ENCODE data around the gene QKI. TPM values are rescaled to one million over a fixed set of nuclear protein-coding genes. Genes with fewer than 3 reads are reported as not detected.
A peak's percentile ranks its signal among the peaks of the same experiment; 100 is the strongest.

Gene QKI
- total RNA-seq, 2 experiments from 2014 or later, result 70.9 TPM

DNA sequence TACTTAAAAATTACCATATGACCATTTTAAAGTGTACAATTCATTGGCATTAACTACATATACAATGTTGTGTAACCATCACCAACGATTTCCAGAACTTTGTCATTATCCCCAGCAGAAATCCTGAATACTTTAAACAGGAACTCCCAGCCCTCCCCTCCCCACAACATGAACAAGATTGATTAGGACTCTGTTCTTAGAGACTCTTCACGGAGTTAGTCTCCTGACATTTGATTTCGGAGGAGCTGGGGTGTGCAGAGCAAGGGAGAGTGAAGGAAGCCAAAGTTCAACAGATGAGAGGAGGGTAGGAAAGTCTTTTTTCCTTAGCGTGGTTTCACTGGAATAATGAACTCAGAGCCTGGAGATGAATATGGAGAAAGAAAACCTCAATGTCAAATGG, 17.2 kb upstream of the QKI start:
- POLR2A ChIA-PET, result no interaction called here

DNA sequence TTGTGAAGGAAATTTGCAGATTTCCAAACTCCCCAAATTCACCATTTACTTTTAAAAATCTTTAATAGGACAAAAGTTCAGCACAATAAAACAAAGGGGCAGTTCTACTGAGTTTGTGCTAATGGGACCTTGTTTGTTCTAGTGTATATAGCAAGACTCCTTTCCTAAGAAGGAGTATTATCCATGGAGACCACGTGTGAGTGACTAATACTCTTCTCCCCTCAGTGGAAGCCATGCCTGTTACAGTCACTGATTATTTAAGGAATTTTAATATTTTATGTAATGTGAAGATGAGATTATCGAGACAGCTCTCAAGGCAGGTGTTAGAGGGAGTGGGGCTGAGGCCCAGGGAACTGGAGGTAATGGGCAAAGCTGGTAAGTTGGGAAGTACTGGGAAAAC, 16.4 kb upstream of the QKI start:
- Mint-ChIP-seq H3K4me3 (no peak overlapping the region), H3K9me3 (no peaks in the 10 kb centered on the region), H3K27me3 (peaks cover 30% of the 10 kb centered on the region), H3K4me1 (peaks cover 6% of the 10 kb centered on the region), H3K27ac (no peak overlapping the region), H3K36me3 (no peaks in the 10 kb centered on the region)
- ATAC-seq (ENCODE audit: low read depth), result no peak
- DNase-seq, result no peak
- POLR2A ChIA-PET, result no interaction called here

More for the DNA sequence above, 17.2 kb upstream of the QKI start:
- H3K9me3 Mint-ChIP-seq, result no peaks in the 10 kb centered on the region
- peaks cover 30% of the 10 kb centered on the region for H3K27me3 Mint-ChIP-seq
- no peak overlapping the region for H3K4me3 Mint-ChIP-seq
- H3K27ac Mint-ChIP-seq, result no peak overlapping the region
- DNase-seq (no peak), ATAC-seq (ENCODE audit: low read depth) (no peak)
- no peaks in the 10 kb centered on the region for H3K36me3 Mint-ChIP-seq
- peaks cover 6% of the 10 kb centered on the region for H3K4me1 Mint-ChIP-seq

DNA sequence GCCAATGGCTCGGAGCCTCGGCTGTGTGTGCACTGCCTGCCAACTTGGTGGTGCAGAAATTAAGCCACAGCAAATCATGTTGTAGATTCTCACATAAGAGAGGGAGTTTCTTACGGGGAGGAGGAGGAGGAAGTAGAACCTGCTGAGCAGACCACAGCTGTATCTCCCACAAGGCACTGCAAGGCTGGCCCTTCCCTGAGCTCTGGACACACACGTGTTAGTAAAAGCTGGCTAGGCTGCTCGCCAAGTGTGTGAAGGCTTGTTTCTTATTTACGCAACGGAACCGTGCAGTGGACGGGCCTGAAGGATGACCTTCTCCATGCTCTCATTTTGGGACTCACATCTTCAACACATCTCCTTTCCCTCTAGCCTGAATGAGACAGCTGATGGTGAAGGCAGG, 15.7 kb upstream of the QKI start:
- no peak overlapping the region for H3K27ac Mint-ChIP-seq
- ATAC-seq (ENCODE audit: low read depth) (no peak), DNase-seq (no peak)
- peaks cover 30% of the 10 kb centered on the region for H3K27me3 Mint-ChIP-seq
- H3K4me3 Mint-ChIP-seq, result no peak overlapping the region
- POLR2A ChIA-PET, result no interaction called here
- H3K9me3 Mint-ChIP-seq, result no peaks in the 10 kb centered on the region
- H3K36me3 Mint-ChIP-seq, result no peaks in the 10 kb centered on the region
- peaks cover 8% of the 10 kb centered on the region for H3K4me1 Mint-ChIP-seq

DNA sequence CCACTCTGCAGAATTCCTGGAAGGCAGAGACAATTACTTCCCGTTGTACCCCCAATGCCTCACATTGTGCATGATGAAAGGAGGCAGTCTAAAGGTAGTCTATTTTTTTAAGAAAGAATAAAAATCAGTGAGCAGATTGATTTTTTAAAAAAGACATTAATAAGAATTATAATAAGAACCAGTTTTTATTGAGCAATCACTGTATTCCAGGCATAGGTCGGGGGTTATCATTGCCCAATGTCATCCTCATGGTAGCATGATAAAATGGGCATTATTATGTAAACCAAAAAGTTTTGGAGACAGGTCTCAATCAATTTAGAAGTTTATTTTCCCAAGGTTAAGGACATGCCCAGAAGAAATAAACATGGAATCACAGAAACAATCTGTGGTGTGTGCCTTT, 14.0 kb upstream of the QKI start:
- no peaks in the 10 kb centered on the region for H3K9me3 Mint-ChIP-seq
- ATAC-seq (ENCODE audit: low read depth) (no peak), DNase-seq (no peak)
- no peak overlapping the region for H3K27ac Mint-ChIP-seq
- no peaks in the 10 kb centered on the region for H3K36me3 Mint-ChIP-seq
- peaks cover 12% of the 10 kb centered on the region for H3K4me1 Mint-ChIP-seq
- POLR2A ChIA-PET, result no interaction called here
- no peak overlapping the region for H3K4me3 Mint-ChIP-seq
- peaks cover 26% of the 10 kb centered on the region for H3K27me3 Mint-ChIP-seq

DNA sequence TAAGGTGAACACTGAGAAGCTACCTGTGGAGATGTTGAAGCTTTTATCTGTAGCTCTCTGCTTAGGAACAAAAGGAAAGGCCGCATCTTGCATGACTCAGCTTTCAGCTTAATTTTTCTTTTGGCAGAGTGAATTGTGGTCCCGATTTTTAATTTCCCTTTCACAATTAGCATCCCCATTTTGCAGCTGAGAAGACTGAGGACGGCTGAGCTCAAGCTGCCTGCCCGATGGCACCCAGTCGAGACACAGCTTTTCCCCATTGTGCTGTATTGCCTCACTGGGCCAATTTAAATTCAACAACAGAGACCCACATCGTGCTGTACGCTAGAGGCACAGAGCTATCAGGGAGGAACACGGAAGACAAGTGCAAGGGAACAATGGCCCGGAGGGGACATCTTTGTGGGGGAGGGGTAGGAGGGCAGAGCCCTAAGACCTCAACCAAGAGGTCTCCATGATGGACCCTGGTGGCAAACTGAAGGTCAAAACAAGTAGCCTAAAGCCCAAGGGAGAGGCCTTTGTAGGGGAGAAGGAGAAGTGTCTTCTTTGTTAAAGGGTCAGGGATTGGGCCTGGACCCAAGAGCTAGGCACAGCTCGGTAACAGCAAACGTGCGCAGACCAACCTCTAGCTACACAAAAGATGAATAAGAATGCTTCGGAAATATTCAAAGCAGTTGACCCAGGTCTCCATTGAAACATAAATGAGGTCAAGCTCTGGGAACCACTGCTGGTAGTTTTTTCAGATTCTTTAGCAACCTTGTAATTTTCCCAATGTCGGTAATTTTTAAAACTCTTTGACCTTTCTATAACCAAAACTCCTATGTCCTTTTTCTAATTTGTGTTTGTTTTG, 13.3 kb upstream of the QKI start:
- Mint-ChIP-seq H3K4me1 (peaks cover 18% of the 10 kb centered on the region), H3K27me3 (peaks cover 20% of the 10 kb centered on the region), H3K4me3 (no peak overlapping the region), H3K27ac (no peak overlapping the region), H3K36me3 (no peaks in the 10 kb centered on the region), H3K9me3 (no peaks in the 10 kb centered on the region)
- no peak for ATAC-seq (ENCODE audit: low read depth)
- no peak for DNase-seq
- POLR2A ChIA-PET, result no interaction called here

DNA sequence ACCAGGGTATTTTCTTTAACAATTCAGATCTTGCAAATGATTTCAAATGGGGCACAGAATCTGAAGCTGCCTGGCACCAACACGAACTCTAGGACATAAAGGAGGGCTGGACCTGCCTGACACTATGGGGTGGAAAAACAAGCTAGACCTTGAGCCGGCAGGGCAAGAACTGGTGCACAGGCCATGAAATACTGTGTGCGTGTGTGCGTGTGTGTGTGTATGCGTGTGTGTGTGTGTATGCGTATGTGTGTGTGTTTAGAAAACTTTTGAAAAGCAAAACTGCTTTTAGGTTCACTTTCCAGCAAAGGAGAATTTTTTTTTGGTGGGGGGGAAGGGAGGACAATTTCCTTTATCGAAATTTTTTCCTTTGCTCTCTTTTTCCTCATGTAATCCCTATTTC, 11.9 kb upstream of the QKI start:
- Mint-ChIP-seq H3K27me3 (peaks cover 8% of the 10 kb centered on the region), H3K9me3 (no peaks in the 10 kb centered on the region), H3K27ac (no peak overlapping the region), H3K36me3 (no peaks in the 10 kb centered on the region), H3K4me1 (peaks cover 16% of the 10 kb centered on the region), H3K4me3 (no peak overlapping the region)
- no peak for DNase-seq
- POLR2A ChIA-PET, result interaction anchor here (0.6 to 1.0 kb wide), 2 partner anchors 8 to 207 kb away, joined by 3 to 5 read pairs; no protein-coding TSS in a partner anchor
- no peak for ATAC-seq (ENCODE audit: low read depth)

DNA sequence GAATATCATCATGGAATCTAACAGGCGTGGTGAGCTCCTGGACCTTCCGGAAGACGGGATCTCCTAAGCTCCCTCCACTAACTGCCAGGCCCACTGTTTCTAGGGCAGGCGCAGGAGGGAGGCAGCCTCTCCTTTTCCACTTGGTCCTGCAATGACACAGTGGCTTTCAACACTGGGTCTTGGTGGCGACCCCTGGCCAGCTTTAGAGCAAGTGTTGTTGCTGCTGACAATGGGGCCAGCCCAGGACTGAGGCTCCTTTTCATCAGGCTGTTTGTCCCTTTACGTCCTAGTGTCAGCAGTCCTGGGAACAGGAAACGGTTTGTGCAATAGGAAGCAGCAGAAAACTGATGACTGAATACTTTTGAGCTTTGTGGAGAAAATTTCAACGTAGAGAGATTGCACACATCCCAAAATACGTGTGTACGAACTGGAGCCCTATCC, 9.7 kb upstream of the QKI start:
- Mint-ChIP-seq H3K9me3 (no peaks in the 10 kb centered on the region), H3K27me3 (peaks cover 2% of the 10 kb centered on the region), H3K27ac (no peak overlapping the region), H3K4me1 (peaks cover 16% of the 10 kb centered on the region), H3K36me3 (no peaks in the 10 kb centered on the region), H3K4me3 (no peak overlapping the region)
- no peak for DNase-seq
- POLR2A ChIA-PET, result no interaction called here
- ATAC-seq (ENCODE audit: low read depth), result no peak

DNA sequence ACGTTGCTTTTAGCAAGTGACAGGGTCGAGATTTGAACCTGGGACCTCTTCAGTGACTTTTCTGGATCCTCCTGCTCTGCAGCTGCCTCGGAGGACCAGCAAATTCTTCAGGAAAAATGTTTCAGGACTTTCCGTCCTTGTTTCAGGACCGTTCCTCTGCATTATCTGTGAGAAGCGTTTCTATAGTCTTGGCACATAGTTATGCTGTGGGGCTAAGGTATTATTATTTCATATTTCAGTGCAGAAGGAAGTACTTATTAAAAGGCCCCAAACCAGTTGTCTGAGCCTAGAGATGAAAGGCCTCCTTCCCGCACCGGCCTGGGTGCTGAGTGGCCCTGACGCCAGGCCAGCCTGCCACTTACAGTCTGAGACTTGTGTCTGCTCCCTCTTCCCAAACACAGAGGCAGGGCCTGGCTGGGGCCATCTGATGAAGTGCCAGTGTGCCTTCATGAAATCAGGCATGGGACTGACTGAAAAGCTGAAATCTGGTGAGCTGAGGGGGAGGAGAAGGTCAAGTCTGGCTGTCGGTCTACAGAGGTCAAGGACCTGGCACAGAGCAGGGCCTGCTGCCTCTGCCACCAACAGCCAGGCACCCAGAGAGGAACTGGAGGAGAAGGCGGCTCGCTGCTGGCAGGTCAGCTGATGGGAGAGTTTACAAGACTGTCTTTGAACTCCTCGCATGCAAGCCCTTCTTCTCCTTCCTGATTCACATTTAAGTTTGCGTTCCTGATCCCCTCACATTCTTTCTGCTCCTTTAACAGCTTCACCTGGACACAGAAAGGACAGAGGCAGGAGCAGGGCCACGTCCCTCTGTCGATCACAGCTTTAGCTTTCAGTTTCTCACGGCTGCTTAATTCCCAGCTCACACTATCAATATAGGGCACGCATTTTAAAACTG, 8.9 kb upstream of the QKI start:
- DNase-seq, result peak; percentile 50
- no peaks in the 10 kb centered on the region for H3K9me3 Mint-ChIP-seq
- H3K4me1 Mint-ChIP-seq, result peaks cover 16% of the 10 kb centered on the region
- H3K27ac Mint-ChIP-seq, result peak overlapping the region; percentile 92
- POLR2A ChIA-PET, result interaction anchor here (1.4 kb wide), 1 partner anchor 9 kb away, joined by 7 read pairs; the partner anchor contains the start of gene QKI
- peak; percentile 77 for ATAC-seq (ENCODE audit: low read depth)
- H3K36me3 Mint-ChIP-seq, result no peaks in the 10 kb centered on the region
- peak overlapping the region; percentile 90 for H3K4me3 Mint-ChIP-seq
- H3K27me3 Mint-ChIP-seq, result peaks cover 3% of the 10 kb centered on the region

DNA sequence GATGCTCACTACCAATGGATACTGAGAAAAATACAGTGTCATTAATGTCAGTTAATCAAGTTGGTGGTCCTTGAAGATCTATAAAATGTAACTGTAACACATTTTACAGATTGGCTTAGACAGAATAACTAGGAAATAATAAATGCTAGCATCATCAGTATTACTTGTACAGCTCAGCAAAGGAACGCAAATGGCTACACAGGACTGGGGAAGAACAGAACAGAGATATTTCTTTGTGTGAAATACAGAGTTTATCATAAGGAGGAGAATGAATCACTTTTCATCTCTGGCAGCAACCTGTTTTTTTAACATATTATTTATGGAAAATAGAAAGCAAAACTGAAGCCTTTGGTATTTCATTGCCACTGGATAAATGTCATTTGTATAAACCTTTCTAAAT, 8.2 kb upstream of the QKI start:
- H3K9me3 Mint-ChIP-seq, result no peaks in the 10 kb centered on the region
- peak overlapping the region; percentile 90 for H3K4me3 Mint-ChIP-seq
- POLR2A ChIA-PET, result interaction anchor here (1.4 kb wide), 1 partner anchor 9 kb away, joined by 7 read pairs; the partner anchor contains the start of gene QKI
- ATAC-seq (ENCODE audit: low read depth) (no peak), DNase-seq (no peak)
- H3K27ac Mint-ChIP-seq, result peak overlapping the region; percentile 92
- peaks cover 2% of the 10 kb centered on the region for H3K36me3 Mint-ChIP-seq
- peaks cover 4% of the 10 kb centered on the region for H3K27me3 Mint-ChIP-seq
- peaks cover 16% of the 10 kb centered on the region for H3K4me1 Mint-ChIP-seq

DNA sequence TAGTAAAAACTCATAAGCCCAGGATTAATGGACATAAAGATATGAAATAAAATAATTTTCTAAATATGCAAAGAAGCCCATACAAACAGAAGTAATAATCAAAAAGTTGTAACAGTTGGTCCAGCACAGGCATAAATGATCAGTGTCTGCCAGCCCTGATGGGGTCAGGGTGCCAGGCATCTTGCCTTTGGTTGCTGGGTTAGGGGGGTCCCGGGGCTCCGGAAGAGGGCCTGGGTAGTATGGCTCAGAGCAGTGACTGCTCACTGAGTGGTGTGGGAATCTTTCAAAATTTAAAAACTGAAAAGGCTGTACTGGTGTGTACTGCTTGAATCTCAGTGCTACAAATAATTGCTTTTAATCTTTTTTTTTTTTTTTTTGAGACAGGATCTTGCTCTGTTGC, 7.7 kb upstream of the QKI start:
- no peak overlapping the region for H3K27ac Mint-ChIP-seq
- peaks cover 16% of the 10 kb centered on the region for H3K4me1 Mint-ChIP-seq
- no peak for ATAC-seq (ENCODE audit: low read depth)
- no peak overlapping the region for H3K4me3 Mint-ChIP-seq
- H3K36me3 Mint-ChIP-seq, result peaks cover 4% of the 10 kb centered on the region
- no peaks in the 10 kb centered on the region for H3K9me3 Mint-ChIP-seq
- H3K27me3 Mint-ChIP-seq, result peaks cover 8% of the 10 kb centered on the region
- no peak for DNase-seq
- POLR2A ChIA-PET, result no interaction called here

DNA sequence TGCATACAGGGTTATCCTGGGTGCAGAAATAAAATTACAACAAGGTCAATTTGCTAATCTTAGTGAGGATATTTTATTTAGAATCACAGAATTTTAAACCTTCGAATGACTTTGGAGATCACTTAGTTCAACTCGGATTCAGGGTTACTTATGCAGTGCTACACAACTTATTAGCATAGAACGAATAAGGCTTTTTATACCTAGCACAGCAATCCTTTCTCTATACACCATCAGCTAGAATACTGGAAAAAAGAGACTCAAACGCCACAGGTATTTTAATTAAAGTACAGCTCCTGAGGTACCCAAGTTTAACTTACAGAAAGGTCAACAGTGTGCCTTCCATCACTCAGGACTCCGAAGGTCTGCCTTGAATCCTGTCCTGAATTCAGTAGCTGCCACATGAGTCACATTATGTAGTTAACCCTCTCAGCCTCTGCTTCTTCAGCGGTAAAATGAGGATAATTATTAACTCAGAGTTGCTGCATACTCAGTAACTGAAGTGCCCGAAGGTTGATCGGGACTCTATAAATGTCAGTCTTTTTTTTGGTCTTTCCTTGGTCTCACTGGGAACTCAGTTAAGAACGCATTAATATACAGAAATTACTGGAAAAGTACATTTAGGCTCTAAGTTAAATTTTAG, 6.0 kb upstream of the QKI start:
- peaks cover 4% of the 10 kb centered on the region for H3K36me3 Mint-ChIP-seq
- H3K27ac Mint-ChIP-seq, result no peak overlapping the region
- DNase-seq (no peak), ATAC-seq (ENCODE audit: low read depth) (no peak)
- H3K27me3 Mint-ChIP-seq, result peaks cover 12% of the 10 kb centered on the region
- POLR2A ChIA-PET, result no interaction called here
- H3K4me1 Mint-ChIP-seq, result peaks cover 23% of the 10 kb centered on the region
- H3K4me3 Mint-ChIP-seq, result no peak overlapping the region
- H3K9me3 Mint-ChIP-seq, result no peaks in the 10 kb centered on the region

DNA sequence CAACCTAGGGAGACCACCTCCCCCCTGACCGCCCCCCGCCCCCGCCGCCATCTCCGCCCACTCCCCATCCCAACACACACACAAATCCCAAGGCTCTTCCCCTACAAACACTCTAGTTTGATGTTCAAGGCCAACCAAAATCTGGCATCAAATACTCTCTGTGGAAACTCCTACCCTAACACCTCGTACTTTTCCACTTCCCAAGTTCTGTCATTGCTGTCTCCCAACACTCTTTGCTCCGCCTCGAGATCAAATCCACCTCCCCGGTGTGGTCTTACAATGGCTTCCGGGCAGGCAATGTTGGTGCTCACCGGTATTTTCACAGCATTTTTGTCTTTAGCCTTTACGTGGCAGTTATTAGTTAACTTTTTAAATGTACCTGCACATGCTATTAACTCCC, 4.8 kb upstream of the QKI start:
- Mint-ChIP-seq H3K4me1 (peaks cover 20% of the 10 kb centered on the region), H3K9me3 (no peaks in the 10 kb centered on the region), H3K4me3 (no peak overlapping the region), H3K36me3 (peaks cover 4% of the 10 kb centered on the region), H3K27ac (no peak overlapping the region), H3K27me3 (peaks cover 12% of the 10 kb centered on the region)
- DNase-seq (no peak), ATAC-seq (ENCODE audit: low read depth) (no peak)
- POLR2A ChIA-PET, result no interaction called here

DNA sequence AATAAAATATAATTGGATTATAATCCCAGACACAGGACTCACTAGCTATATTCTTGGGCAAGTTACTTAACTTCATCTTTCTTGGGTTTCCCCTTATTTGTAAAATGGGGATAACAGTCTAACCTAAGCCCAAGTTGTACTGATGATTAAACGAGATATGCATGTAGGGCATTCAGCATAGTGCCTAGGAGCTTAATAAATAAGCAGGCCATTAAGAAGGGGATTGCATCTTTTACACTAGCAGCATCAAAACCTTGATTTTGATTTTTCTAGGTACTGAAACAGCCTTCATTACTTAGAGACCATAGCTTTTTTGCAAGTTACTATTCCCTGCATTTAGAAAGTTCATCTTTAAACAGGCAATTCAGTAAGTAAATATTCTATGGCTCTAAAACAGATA, 2.2 kb upstream of the QKI start:
- ATAC-seq (ENCODE audit: low read depth) (no peak), DNase-seq (no peak)
- POLR2A ChIA-PET, result interaction anchor here (0.7 kb wide), 1 partner anchor 36 kb away, joined by 3 read pairs; no protein-coding TSS in a partner anchor
- Mint-ChIP-seq H3K9me3 (no peaks in the 10 kb centered on the region), H3K36me3 (peaks cover 4% of the 10 kb centered on the region), H3K27ac (no peak overlapping the region), H3K4me1 (peaks cover 13% of the 10 kb centered on the region), H3K27me3 (peaks cover 12% of the 10 kb centered on the region), H3K4me3 (no peak overlapping the region)

All from activated naive CD8-positive, alpha-beta T cell treated with anti-CD3 and anti-CD28 coated beads, Interleukin-2, amount 10 ng/mL, durations not matched to agents 7 days and 5 days (primary cell).